ENCODE results near the gene EXOC6B. TPM values are rescaled to one million over a fixed set of nuclear protein-coding genes. Genes with fewer than 3 reads are reported as not detected.
A peak's percentile ranks its signal among the peaks of the same experiment; 100 is the strongest.

Gene EXOC6B
- 10 to 100 TPM; 24.7 to 27.1 TPM for total RNA-seq
- polyA plus RNA-seq (ENCODE audit: insufficient read length in 6 of 6): 10 to 100 TPM; 22.1 to 30.8 (median 26.0) TPM
- long read RNA-seq, donor 1, partial matches to known transcripts: 16 of 16 reads
- long read RNA-seq, donor 1, other reads (novel, unspliced or antisense): 0 of 16 reads
- long read RNA-seq, donor 2, full-length matches to known transcripts: 2 of 2 reads
- long read RNA-seq, donor 2, partial matches to known transcripts: 0 of 2 reads
- long read RNA-seq, donor 2, other reads (novel, unspliced or antisense): 0 of 2 reads
- long read RNA-seq, donor 3: 0 reads
- long read RNA-seq, donor 4, partial matches to known transcripts: 1 of 1 reads
- long read RNA-seq, donor 4, other reads (novel, unspliced or antisense): 0 of 1 reads
- long read RNA-seq, donor 5, full-length matches to known transcripts: 1 of 1 reads
- long read RNA-seq, donor 5, partial matches to known transcripts: 0 of 1 reads
- long read RNA-seq, donor 5, other reads (novel, unspliced or antisense): 0 of 1 reads
- long read RNA-seq, donor 6, full-length matches to known transcripts: 2 of 2 reads
- long read RNA-seq, donor 6, partial matches to known transcripts: 0 of 2 reads
- long read RNA-seq, donor 6, other reads (novel, unspliced or antisense): 0 of 2 reads
- long read RNA-seq, donor 7: 0 reads
- long read RNA-seq, donor 8, full-length matches to known transcripts: 3 of 3 reads
- long read RNA-seq, donor 8, partial matches to known transcripts: 0 of 3 reads
- long read RNA-seq, donor 8, other reads (novel, unspliced or antisense): 0 of 3 reads
- long read RNA-seq, donor 9: 0 reads
- long read RNA-seq, donor 10, partial matches to known transcripts: 0 of 2 reads
- long read RNA-seq, donor 10, other reads (novel, unspliced or antisense): 2 of 2 reads
- long read RNA-seq, donor 11, full-length matches to known transcripts: 2 of 2 reads
- long read RNA-seq, donor 11, partial matches to known transcripts: 0 of 2 reads
- long read RNA-seq, donor 11, other reads (novel, unspliced or antisense): 0 of 2 reads
- long read RNA-seq, donor 12, full-length matches to known transcripts: 3 of 3 reads
- long read RNA-seq, donor 12, partial matches to known transcripts: 0 of 3 reads
- long read RNA-seq, donor 12, other reads (novel, unspliced or antisense): 0 of 3 reads

DNA sequence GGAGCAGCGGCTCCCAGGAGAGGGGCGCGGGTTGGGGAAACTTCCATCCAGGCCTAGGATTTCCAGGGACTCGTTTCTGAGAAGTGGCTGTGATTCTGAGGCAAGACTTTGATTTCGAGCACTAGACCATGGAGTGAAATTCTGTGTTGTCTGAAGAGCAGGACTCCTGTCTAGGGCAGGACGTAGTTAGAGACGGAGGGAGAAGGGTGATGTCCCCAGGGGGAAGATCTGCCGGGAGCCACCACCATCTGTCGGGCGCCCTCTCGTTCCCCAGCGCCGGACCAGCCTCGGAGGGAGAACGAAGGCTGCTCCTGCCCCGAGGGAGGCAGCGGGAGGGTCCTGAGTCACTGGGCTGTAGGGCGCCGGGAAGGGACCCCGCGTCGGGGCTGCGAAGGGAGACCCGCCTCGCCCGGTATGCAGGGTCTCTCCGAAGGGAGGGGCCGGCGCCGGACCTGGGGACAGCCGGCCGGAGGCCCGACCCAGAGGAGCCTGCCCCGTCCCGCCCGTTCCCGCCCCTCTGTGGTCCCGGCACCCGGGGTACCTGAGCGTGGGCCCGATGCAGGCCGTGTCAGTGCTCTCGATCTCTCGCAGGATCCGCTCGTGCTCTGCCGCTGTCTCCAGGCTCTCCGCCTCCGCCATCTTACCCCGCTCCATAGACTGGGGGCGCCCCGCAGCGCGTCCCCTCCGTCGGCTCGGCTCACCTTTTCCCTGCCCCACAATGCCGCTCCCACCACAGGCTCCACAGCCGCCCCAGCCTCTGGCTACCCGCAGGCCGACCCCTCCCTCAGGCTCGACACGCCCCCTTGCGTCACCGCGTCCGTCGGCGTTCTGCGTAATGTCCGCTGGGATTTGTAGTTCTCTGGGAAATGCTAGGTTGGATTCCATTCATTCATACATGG, at the start of gene EXOC6B:
Gene EXOC6B, minus strand, starts transcription at position 777 of the 899 bp plus-strand sequence.
- H3K4me3 ChIP-seq: peak within 1 kb of the TSS; percentile 69 to 79
- H3K4me1 ChIP-seq: peaks cover 3 to 19% of the 10 kb centered on the region in 2 donors
- H3K27ac ChIP-seq: peak within 1 kb of the TSS; percentile 36 to 61
- H3K27me3 ChIP-seq: peaks cover 0 to 8% of the 10 kb centered on the region in 2 donors
- TF ChIP-seq, protein P1, sequence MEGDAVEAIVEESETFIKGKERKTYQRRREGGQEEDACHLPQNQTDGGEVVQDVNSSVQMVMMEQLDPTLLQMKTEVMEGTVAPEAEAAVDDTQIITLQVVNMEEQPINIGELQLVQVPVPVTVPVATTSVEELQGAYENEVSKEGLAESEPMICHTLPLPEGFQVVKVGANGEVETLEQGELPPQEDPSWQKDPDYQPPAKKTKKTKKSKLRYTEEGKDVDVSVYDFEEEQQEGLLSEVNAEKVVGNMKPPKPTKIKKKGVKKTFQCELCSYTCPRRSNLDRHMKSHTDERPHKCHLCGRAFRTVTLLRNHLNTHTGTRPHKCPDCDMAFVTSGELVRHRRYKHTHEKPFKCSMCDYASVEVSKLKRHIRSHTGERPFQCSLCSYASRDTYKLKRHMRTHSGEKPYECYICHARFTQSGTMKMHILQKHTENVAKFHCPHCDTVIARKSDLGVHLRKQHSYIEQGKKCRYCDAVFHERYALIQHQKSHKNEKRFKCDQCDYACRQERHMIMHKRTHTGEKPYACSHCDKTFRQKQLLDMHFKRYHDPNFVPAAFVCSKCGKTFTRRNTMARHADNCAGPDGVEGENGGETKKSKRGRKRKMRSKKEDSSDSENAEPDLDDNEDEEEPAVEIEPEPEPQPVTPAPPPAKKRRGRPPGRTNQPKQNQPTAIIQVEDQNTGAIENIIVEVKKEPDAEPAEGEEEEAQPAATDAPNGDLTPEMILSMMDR (IDR thresholded peaks at IDR 0.05): no peak
- no peaks in the 10 kb centered on the region for H3K9me3 ChIP-seq
- ATAC-seq (peak; percentile 99), DNase-seq (peak; percentile 90 to 95 (median 94))
- H3K36me3 ChIP-seq: no peaks in the 10 kb centered on the region
- intact Hi-C loops (cut with DNase I): no loop called here

DNA sequence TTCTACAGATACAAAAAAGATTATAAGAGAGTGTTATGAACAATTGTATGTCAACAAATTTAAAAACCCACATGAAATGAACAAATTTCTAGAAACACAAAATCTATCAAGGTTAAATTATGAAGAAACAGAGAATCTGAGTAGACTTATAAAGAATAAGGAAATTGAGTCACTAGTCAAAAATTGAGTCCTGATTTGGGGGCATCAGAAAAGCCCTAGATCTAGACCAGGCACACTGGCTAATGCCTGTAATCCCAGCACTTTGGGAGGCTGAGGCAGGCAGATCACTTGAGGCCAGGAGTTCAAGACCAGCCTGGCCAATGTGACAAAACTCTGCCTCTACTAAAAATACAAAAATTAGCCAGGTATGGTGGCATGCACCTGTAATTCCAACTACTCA, 46.0 kb upstream of the EXOC6B start:
- DNase-seq (no peak), ATAC-seq (no peak)
- TF ChIP-seq, protein P1 (IDR thresholded peaks at IDR 0.05): no peak
- no peak overlapping the region for H3K27ac ChIP-seq
- H3K27me3 ChIP-seq: peaks cover 0 to 14% of the 10 kb centered on the region in 2 donors
- H3K9me3 ChIP-seq: peaks cover 0 to 3% of the 10 kb centered on the region in 2 donors
- no peaks in the 10 kb centered on the region for H3K36me3 ChIP-seq
- no peaks in the 10 kb centered on the region for H3K4me1 ChIP-seq
- no peak overlapping the region for H3K4me3 ChIP-seq
- intact Hi-C loops (cut with DNase I): no loop called here

DNA sequence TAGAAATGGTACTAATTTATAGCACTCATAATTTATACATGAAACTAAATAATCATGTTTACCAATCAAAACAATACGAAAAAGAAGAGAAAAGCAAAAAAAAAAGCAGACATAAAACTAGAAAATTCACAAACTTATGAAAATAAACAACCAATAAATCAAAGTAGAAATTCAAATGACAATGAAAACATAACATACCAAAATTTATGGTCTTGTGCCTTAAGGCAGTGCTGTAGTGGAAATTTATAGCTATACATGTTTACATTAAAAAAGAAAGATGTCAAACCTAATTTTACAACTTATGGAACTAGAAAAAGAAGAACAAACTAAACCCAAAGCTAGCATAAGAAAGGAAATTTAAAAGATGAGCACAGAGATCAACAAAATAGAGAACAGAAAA, 45.2 kb upstream of the EXOC6B start:
- Histone ChIP-seq H3K27ac (no peak overlapping the region), H3K27me3 (peaks cover 0 to 14% of the 10 kb centered on the region in 2 donors), H3K4me1 (no peaks in the 10 kb centered on the region), H3K9me3 (peaks cover 0 to 3% of the 10 kb centered on the region in 2 donors), H3K4me3 (no peak overlapping the region), H3K36me3 (no peaks in the 10 kb centered on the region)
- TF ChIP-seq, protein P1 (IDR thresholded peaks at IDR 0.05): no peak
- ATAC-seq (no peak), DNase-seq (no peak)
- intact Hi-C loops (cut with DNase I): no loop called here

DNA sequence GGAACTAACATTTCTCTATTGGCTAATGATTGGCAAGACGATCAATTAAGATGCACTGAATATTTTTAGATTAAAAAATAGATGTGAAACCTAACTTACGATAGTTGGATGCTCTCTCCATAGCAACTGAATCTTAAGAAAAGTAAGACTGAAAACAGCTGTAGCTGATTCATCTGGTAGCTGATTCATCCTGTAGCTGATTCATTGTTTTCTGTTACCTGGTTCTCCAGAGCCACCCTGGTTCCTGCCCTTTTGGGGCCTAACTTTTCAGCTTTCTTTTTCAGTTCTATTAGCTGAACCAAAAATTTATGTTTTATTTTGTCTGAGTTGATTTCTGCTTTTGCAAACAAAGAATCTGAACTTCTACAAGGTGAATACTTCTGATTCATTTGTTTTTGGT, 38.7 kb upstream of the EXOC6B start:
- intact Hi-C loops (cut with DNase I): no loop called here
- no peaks in the 10 kb centered on the region for H3K9me3 ChIP-seq
- H3K4me3 ChIP-seq: no peak overlapping the region
- H3K4me1 ChIP-seq: peaks cover 0 to 9% of the 10 kb centered on the region in 2 donors
- TF ChIP-seq, protein P1 (IDR thresholded peaks at IDR 0.05): no peak
- H3K36me3 ChIP-seq: no peaks in the 10 kb centered on the region
- no peak overlapping the region for H3K27ac ChIP-seq
- H3K27me3 ChIP-seq: peaks cover 19 to 45% of the 10 kb centered on the region in 2 donors
- no peak for ATAC-seq
- DNase-seq: no peak
